ENCODE data around the gene TRAIP. TPM values are rescaled to one million over a fixed set of nuclear protein-coding genes. Genes with fewer than 3 reads are reported as not detected.

Gene TRAIP
- total RNA-seq, 1 donor from 2014 or later: 2.0 TPM

Small RNA genes lying within 50 kb of the gene (small RNA-seq; reads per million reads assigned to genes)
- not detected for gene RN7SL217P

Other genes starting within 250 kb of the TRAIP start
- gene APEH, start 182.2 kb downstream of the TRAIP start, total RNA-seq: 66.0 TPM
- gene MST1, start 167.1 kb downstream of the TRAIP start, total RNA-seq: 6.9 TPM
- 25.3 TPM for gene RNF123, start 167.0 kb downstream of the TRAIP start, total RNA-seq
- not detected for gene AMIGO3, start 136.9 kb downstream of the TRAIP start, total RNA-seq
- 9.4 TPM for gene GMPPB, start 132.6 kb downstream of the TRAIP start, total RNA-seq
- gene IP6K1, start 70.0 kb downstream of the TRAIP start, total RNA-seq: 51.4 TPM
- gene CDHR4, start 56.7 kb downstream of the TRAIP start, total RNA-seq: not detected
- gene INKA1, start 53.3 kb downstream of the TRAIP start, total RNA-seq: 14.3 TPM
- gene UBA7, start 42.6 kb downstream of the TRAIP start, total RNA-seq: 1.6 TPM
- gene CAMKV, start 13.3 kb upstream of the TRAIP start, total RNA-seq: 180 TPM
- gene MST1R, start 47.3 kb upstream of the TRAIP start, total RNA-seq: 0.41 TPM
- 14.7 TPM for gene MON1A, start 73.2 kb upstream of the TRAIP start, total RNA-seq
- gene RBM6, start 83.6 kb upstream of the TRAIP start, total RNA-seq: 79.5 TPM
- 199 TPM for gene RBM5, start 232.4 kb upstream of the TRAIP start, total RNA-seq

Data from frontal cortex (tissue), 1 donor.